WTC11 (cell line): ENCODE results near the gene ASIC1. TPM values are rescaled to one million over a fixed set of nuclear protein-coding genes. Genes with fewer than 3 reads are reported as not detected.

Source experiments
- ATAC-seq: fragments of 200-7000 bp; cut with Tn5 transposase; 2 replicates; pipeline ENCODE4 v1.10.0; 2021; ENCODE audit warnings: mild to moderate bottlenecking, moderate library complexity
- CTCF ChIA-PET: fragments of 300-600 bp; sonication (Branson Sonifier 250); formaldehyde crosslinking; loops from one replicate; lab custom pipeline; 2021; ENCODE audit warnings: antibody characterized with exemption; lab: Charles Lee
- POLR2A ChIA-PET: fragments of 350-600 bp; sonication (Branson Sonifier 250); formaldehyde crosslinking; loops from one replicate; lab custom pipeline; 2021; ENCODE audit warnings: antibody characterized with exemption; lab: Charles Lee
- DNase-seq: peaks from one replicate; pipeline ENCODE4 v3.0.0; 2021; ENCODE audit warnings: low spot score
- H3K27ac Mint-ChIP-seq: 2 replicates; pipeline ENCODE4 v1.8.0; 2021; ENCODE audit warnings: mixed read lengths
- H3K27me3 Mint-ChIP-seq: 2 replicates; pipeline ENCODE4 v1.8.0; 2021; ENCODE audit warnings: low read depth, mild to moderate bottlenecking, moderate library complexity, mixed read lengths
- H3K36me3 Mint-ChIP-seq: 2 replicates; pipeline ENCODE4 v1.8.0; 2021; ENCODE audit warnings: mixed read lengths
- H3K4me1 Mint-ChIP-seq: 2 replicates; pipeline ENCODE4 v1.8.0; 2022; ENCODE audit warnings: mixed read lengths
- H3K4me3 Mint-ChIP-seq: 2 replicates; pipeline ENCODE4 v1.8.0; 2021; ENCODE audit warnings: mild to moderate bottlenecking, moderate library complexity, mixed read lengths
- H3K9me3 Mint-ChIP-seq: 2 replicates; pipeline ENCODE4 v1.8.0; 2021; ENCODE audit warnings: mixed read lengths
- ATF1 ChIP-seq: sonication (generic); formaldehyde crosslinking; IDR thresholded peaks from 2 replicates; pipeline ENCODE4 v1.8.1; 2023; ENCODE audit warnings: mild to moderate bottlenecking, moderate library complexity, missing genetic modification reagents
- ELF4 ChIP-seq: sonication (generic); formaldehyde crosslinking; IDR thresholded peaks from 2 replicates; pipeline ENCODE4 v1.8.1; 2022; ENCODE audit warnings: low read depth, mild to moderate bottlenecking, moderate library complexity, missing genetic modification reagents
- ERG ChIP-seq: fragments of 250-450 bp; sonication (Bioruptor Pico); IDR thresholded peaks from 2 replicates; pipeline ENCODE4 v1.8.0; 2021; ENCODE audit warnings: mild to moderate bottlenecking
- ESRRA ChIP-seq: sonication (generic); formaldehyde crosslinking; IDR thresholded peaks from 2 replicates; pipeline ENCODE4 v1.8.1; 2022; ENCODE audit warnings: mild to moderate bottlenecking, missing genetic modification reagents, borderline replicate concordance
- ETV6 ChIP-seq: sonication (generic); formaldehyde crosslinking; IDR thresholded peaks from 2 replicates; pipeline ENCODE4 v1.8.1; 2022; ENCODE audit warnings: mild to moderate bottlenecking, missing genetic modification reagents
- FOXJ3 ChIP-seq: sonication (generic); formaldehyde crosslinking; IDR thresholded peaks from 2 replicates; pipeline ENCODE4 v1.9.0; 2021; ENCODE audit warnings: missing genetic modification reagents, mild to moderate bottlenecking, borderline replicate concordance
- FOXK1 ChIP-seq: sonication (generic); formaldehyde crosslinking; IDR thresholded peaks from 2 replicates; pipeline ENCODE4 v1.8.0; 2022; ENCODE audit warnings: mild to moderate bottlenecking, moderate library complexity, missing genetic modification reagents
- FOXP1 ChIP-seq: sonication (generic); formaldehyde crosslinking; IDR thresholded peaks from 2 replicates; pipeline ENCODE4 v1.8.0; 2022; ENCODE audit warnings: missing genetic modification reagents, mild to moderate bottlenecking, moderate library complexity, borderline replicate concordance
- GTF2I ChIP-seq: fragments of 250-450 bp; sonication (Bioruptor Pico); conservative IDR thresholded peaks from 2 replicates; pipeline ENCODE4 v1.4.0; 2021; ENCODE audit warnings: mild to moderate bottlenecking
- HMGA2 ChIP-seq: fragments of 250-450 bp; sonication (Bioruptor Pico); IDR thresholded peaks from 2 replicates; pipeline ENCODE4 v1.4.0; 2021; ENCODE audit warnings: mild to moderate bottlenecking, moderate library complexity
- IRF2 ChIP-seq: sonication (generic); formaldehyde crosslinking; IDR thresholded peaks from 2 replicates; pipeline ENCODE4 v1.8.0; 2022; ENCODE audit warnings: low read depth, missing genetic modification reagents, borderline replicate concordance
- KAT7 ChIP-seq: sonication (generic); formaldehyde crosslinking; IDR thresholded peaks from 2 replicates; pipeline ENCODE4 v1.8.1; 2023; ENCODE audit warnings: missing genetic modification reagents, mild to moderate bottlenecking, borderline replicate concordance
- NR1H2 ChIP-seq: sonication (generic); formaldehyde crosslinking; IDR thresholded peaks from 2 replicates; pipeline ENCODE4 v1.9.0; 2021; ENCODE audit warnings: mild to moderate bottlenecking, moderate library complexity, missing genetic modification reagents
- SMAD4 ChIP-seq: sonication (generic); formaldehyde crosslinking; IDR thresholded peaks from 2 replicates; pipeline ENCODE4 v1.8.0; 2022; ENCODE audit warnings: mild to moderate bottlenecking, missing genetic modification reagents
- USF1 ChIP-seq: sonication (generic); formaldehyde crosslinking; IDR thresholded peaks from 2 replicates; pipeline ENCODE4 v1.8.0; 2022; ENCODE audit warnings: mild to moderate bottlenecking, missing genetic modification reagents
- ZNF219 ChIP-seq: sonication (generic); formaldehyde crosslinking; IDR thresholded peaks from 2 replicates; pipeline ENCODE4 v1.8.0; 2023; ENCODE audit warnings: missing genetic modification reagents, mild to moderate bottlenecking, borderline replicate concordance
- total RNA-seq: library from RNA; stranded (reverse); gene quantifications from 3 replicates; pipeline ENCODE4 v1.2.3, GENCODE V29; 2021
- TF ChIP-seq, protein P1 (sequence below): sonication (generic); formaldehyde crosslinking; conservative IDR thresholded peaks from 2 replicates; pipeline ENCODE4 v1.8.1; 2023; ENCODE audit warnings: mild to moderate bottlenecking, low read depth, missing genetic modification reagents, moderate library complexity
- TF ChIP-seq, protein P2 (sequence below): sonication (generic); formaldehyde crosslinking; IDR thresholded peaks from 2 replicates; pipeline ENCODE4 v1.8.1; 2022; ENCODE audit warnings: mild to moderate bottlenecking, moderate library complexity, missing genetic modification reagents
- TF ChIP-seq, protein P3 (sequence below): fragments of 250-450 bp; sonication (Bioruptor Pico); IDR thresholded peaks from 2 replicates; pipeline ENCODE4 v1.9.0; 2021; ENCODE audit warnings: mild to moderate bottlenecking, borderline replicate concordance

ASIC1 gene
- total RNA-seq, 1 experiment from 2014 or later = 4.9 TPM

DNA sequence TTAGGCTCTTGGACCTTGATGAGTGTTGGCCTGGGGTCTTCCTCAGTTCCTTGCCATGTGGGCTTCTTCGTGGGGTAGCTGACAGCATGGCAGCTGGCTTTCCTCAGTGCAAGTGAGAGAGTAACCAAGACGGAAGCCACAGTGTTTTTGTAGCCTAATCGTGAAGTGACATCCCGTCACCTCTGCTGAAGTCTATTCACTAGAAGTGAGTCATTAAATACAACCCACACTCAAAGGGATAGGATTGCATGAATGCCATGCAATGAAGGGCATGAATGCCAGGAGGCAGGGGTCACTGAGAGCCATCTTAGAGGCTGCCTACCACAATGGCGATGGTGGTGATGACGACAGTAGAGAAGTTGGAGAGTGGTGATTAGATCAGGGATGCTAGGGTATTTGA, 13.5 kb upstream of the ASIC1 start:
- peaks cover 36% of the 10 kb centered on the region for H3K27me3 Mint-ChIP-seq
- ATAC-seq = no peak
- no peak for DNase-seq
- no peaks in the 10 kb centered on the region for H3K36me3 Mint-ChIP-seq
- no peak overlapping the region for H3K4me3 Mint-ChIP-seq
- H3K4me1 Mint-ChIP-seq = peaks cover 3% of the 10 kb centered on the region; the same call in 1 of the 2 replicates
- TF ChIP-seq ZNF219 (CRISPR knock-in tag) (no peak), SMAD4 (CRISPR knock-in tag) (no peak), HMGA2 (no peak), ETV6 (no peak), USF1 (CRISPR knock-in tag) (no peak), KAT7 (CRISPR knock-in tag) (no peak), GTF2I (CRISPR knock-in tag) (no peak), FOXP1 (CRISPR knock-in tag) (no peak), NR1H2 (no peak), IRF2 (CRISPR knock-in tag) (no peak), ELF4 (CRISPR knock-in tag) (no peak), FOXJ3 (no peak), ESRRA (no peak), ATF1 (CRISPR knock-in tag) (no peak)
- TF ChIP-seq, protein P1, sequence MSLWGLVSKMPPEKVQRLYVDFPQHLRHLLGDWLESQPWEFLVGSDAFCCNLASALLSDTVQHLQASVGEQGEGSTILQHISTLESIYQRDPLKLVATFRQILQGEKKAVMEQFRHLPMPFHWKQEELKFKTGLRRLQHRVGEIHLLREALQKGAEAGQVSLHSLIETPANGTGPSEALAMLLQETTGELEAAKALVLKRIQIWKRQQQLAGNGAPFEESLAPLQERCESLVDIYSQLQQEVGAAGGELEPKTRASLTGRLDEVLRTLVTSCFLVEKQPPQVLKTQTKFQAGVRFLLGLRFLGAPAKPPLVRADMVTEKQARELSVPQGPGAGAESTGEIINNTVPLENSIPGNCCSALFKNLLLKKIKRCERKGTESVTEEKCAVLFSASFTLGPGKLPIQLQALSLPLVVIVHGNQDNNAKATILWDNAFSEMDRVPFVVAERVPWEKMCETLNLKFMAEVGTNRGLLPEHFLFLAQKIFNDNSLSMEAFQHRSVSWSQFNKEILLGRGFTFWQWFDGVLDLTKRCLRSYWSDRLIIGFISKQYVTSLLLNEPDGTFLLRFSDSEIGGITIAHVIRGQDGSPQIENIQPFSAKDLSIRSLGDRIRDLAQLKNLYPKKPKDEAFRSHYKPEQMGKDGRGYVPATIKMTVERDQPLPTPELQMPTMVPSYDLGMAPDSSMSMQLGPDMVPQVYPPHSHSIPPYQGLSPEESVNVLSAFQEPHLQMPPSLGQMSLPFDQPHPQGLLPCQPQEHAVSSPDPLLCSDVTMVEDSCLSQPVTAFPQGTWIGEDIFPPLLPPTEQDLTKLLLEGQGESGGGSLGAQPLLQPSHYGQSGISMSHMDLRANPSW (CRISPR knock-in tag) = no peak
- TF ChIP-seq, protein P2, sequence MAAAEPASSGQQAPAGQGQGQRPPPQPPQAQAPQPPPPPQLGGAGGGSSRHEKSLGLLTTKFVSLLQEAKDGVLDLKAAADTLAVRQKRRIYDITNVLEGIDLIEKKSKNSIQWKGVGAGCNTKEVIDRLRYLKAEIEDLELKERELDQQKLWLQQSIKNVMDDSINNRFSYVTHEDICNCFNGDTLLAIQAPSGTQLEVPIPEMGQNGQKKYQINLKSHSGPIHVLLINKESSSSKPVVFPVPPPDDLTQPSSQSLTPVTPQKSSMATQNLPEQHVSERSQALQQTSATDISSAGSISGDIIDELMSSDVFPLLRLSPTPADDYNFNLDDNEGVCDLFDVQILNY = no peak
- TF ChIP-seq, protein P3, sequence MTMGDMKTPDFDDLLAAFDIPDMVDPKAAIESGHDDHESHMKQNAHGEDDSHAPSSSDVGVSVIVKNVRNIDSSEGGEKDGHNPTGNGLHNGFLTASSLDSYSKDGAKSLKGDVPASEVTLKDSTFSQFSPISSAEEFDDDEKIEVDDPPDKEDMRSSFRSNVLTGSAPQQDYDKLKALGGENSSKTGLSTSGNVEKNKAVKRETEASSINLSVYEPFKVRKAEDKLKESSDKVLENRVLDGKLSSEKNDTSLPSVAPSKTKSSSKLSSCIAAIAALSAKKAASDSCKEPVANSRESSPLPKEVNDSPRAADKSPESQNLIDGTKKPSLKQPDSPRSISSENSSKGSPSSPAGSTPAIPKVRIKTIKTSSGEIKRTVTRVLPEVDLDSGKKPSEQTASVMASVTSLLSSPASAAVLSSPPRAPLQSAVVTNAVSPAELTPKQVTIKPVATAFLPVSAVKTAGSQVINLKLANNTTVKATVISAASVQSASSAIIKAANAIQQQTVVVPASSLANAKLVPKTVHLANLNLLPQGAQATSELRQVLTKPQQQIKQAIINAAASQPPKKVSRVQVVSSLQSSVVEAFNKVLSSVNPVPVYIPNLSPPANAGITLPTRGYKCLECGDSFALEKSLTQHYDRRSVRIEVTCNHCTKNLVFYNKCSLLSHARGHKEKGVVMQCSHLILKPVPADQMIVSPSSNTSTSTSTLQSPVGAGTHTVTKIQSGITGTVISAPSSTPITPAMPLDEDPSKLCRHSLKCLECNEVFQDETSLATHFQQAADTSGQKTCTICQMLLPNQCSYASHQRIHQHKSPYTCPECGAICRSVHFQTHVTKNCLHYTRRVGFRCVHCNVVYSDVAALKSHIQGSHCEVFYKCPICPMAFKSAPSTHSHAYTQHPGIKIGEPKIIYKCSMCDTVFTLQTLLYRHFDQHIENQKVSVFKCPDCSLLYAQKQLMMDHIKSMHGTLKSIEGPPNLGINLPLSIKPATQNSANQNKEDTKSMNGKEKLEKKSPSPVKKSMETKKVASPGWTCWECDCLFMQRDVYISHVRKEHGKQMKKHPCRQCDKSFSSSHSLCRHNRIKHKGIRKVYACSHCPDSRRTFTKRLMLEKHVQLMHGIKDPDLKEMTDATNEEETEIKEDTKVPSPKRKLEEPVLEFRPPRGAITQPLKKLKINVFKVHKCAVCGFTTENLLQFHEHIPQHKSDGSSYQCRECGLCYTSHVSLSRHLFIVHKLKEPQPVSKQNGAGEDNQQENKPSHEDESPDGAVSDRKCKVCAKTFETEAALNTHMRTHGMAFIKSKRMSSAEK (CRISPR knock-in tag) = no peak
- ChIA-PET CTCF (interaction anchor here (1.3 to 7.1 kb wide), 2 partner anchors 11 to 25 kb away, joined by 3 to 120 read pairs; no protein-coding TSS in a partner anchor), POLR2A (no interaction called here)
- no peak overlapping the region for H3K27ac Mint-ChIP-seq
- H3K9me3 Mint-ChIP-seq = no peaks in the 10 kb centered on the region

GRCh38 chr12:50047693-50048250, 9.6 kb upstream of the ASIC1 start:
- H3K36me3 Mint-ChIP-seq = no peaks in the 10 kb centered on the region
- H3K9me3 Mint-ChIP-seq = no peaks in the 10 kb centered on the region
- no peak for TF ChIP-seq ERG
- TF ChIP-seq FOXK1 = no peak
- no peak for ATAC-seq
- peaks cover 64% of the 10 kb centered on the region for H3K27me3 Mint-ChIP-seq
- POLR2A ChIA-PET = no interaction called here
- H3K4me3 Mint-ChIP-seq = no peak overlapping the region
- CTCF ChIA-PET = interaction anchor here (1.1 to 4.6 kb wide), 3 partner anchors 8 to 23 kb away, joined by 6 to 64 read pairs (median 7); no protein-coding TSS in a partner anchor
- H3K27ac Mint-ChIP-seq = no peak overlapping the region
- DNase-seq = no peak
- H3K4me1 Mint-ChIP-seq = peaks cover 16% of the 10 kb centered on the region
